IPS-18c (cell line): ENCODE measurements around the gene NR3C2.

Experiments
- H3K4me3 ChIP-seq: 2 replicates; pipeline ENCODE4 v1.7.0; 2013; ENCODE audit warnings: low read depth, mild to moderate bottlenecking, low read length, moderate library complexity; ENCODE audit not compliant: insufficient read depth
- H3K9me3 ChIP-seq: one replicate; pipeline ENCODE4 v1.6.1; 2013; ENCODE audit warnings: mild to moderate bottlenecking, low read length, moderate library complexity; ENCODE audit not compliant: control insufficient read depth, insufficient read depth

Gene NR3C2

DNA sequence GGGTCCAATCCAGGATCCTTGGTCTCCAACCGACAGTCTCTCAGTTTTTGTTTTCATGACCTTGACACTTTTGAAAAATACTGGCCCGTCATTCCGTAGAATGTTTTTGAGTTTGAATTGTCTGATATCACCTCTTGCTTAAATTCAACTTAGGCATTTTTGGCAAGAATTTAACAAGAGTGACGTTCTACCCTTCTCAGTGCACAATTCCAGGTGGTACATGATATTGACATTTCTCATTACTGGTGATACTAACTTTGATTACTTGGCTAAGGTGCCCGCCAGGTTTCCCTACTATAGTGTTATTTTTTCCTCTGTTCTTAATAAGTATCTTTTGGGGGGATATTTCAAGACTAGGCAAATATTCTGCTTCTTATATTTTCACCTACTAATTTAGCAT lies 215.1 kb downstream of the NR3C2 start:
- H3K4me3 ChIP-seq = no peak overlapping the region

GRCh38 chr4:148226341-148226740 lies 215.9 kb downstream of the NR3C2 start:
- no peak overlapping the region for H3K4me3 ChIP-seq
- no peaks in the 10 kb centered on the region for H3K9me3 ChIP-seq

More for the DNA sequence above, 215.1 kb downstream of the NR3C2 start:
- no peaks in the 10 kb centered on the region for H3K9me3 ChIP-seq

- no peaks in the 10 kb centered on the region for H3K9me3 ChIP-seq
- H3K4me3 ChIP-seq = no peak overlapping the region
Observed at GRCh38 chr4:148225639-148226038, 216.6 kb downstream of the NR3C2 start.

- no peak overlapping the region for H3K4me3 ChIP-seq
- no peaks in the 10 kb centered on the region for H3K9me3 ChIP-seq
Observed at GRCh38 chr4:148224476-148224875, 217.7 kb downstream of the NR3C2 start.

DNA sequence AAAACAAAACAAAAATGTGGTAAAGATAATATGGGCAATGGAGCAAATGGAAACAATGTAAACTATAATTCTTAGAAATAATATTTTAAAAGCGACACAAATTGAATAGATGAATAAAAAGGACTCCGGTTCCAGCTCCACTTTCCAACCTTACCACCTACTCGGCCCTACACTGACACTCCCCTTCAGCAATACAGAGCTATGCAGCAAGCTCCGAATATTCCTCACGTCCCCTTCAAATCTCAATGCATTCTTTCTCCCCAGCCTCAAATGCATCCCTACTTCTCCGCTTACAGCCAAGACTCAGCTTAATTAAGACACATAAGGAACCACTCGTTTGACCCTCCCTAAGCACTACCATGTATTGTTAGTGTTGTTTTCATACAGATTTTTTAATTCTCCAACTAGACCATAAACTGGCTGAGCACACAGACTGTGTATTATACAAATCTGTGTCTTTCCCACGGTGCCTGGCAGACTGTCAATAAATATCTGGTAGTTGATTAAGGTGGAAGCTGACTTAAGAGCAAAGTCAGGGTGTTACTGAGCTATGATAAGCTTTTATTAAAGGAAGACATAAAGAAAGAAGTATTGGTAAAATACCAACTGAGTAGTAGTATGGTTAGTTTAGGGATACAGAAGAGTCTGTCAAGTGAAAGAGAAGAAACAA lies 219.1 kb downstream of the NR3C2 start:
- Histone ChIP-seq H3K9me3 (no peaks in the 10 kb centered on the region), H3K4me3 (no peak overlapping the region)

- Histone ChIP-seq H3K4me3 (no peak overlapping the region), H3K9me3 (no peaks in the 10 kb centered on the region)
Observed at GRCh38 chr4:148216866-148217814, 225.1 kb downstream of the NR3C2 start.

- no peaks in the 10 kb centered on the region for H3K9me3 ChIP-seq
- H3K4me3 ChIP-seq = no peak overlapping the region
Observed at GRCh38 chr4:148216321-148216720, 225.9 kb downstream of the NR3C2 start.

DNA sequence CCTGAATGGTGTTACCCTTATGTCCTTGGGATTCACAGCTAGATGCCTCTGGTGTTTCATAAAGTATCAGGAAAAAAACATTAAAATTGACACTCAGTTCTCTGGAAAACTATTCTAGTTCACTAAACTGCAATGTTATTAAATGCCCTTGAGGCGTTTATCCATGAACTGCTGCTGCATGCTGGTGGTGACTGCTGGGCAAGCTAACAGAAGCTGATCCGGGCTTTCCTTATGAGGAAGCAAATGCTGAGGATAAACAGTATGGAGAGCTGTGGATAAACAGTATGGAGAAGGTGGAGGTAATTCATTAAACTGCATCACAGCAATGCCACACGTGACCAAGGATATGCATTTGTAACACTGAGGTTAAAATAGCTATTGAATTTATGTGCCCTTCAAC lies 227.0 kb downstream of the NR3C2 start:
- H3K4me3 ChIP-seq = no peak overlapping the region
- H3K9me3 ChIP-seq = no peaks in the 10 kb centered on the region

DNA sequence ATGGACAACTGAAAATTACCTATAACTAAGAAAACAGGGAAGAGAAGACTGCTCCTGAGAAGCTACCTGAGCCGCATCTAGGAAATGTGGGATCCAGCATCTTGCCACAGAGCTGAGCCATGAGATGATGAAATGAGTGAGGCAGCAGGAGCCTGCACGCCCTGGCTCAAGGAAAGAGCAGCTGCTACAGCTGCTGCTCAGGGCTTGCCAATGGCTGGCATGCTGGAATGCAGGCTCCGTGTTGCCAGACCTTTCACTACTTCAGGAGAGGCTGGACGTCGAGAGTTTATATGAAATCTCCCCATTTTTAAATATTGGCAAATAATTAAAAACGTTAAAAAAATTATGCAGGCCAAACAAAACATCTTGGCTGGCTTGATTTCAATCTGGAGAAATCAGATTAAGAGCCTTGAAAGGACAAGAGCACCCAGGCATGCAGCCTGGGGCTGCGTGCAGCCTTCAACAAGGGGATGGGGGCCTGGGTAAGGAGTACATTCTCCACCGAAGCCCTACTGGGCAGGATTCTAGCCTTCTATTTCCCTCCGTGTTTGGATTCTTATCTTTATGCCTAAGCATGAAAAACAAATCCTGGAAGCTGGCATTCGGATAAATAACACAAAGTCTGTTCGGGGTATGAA lies 227.6 kb downstream of the NR3C2 start:
- Histone ChIP-seq H3K4me3 (no peak overlapping the region), H3K9me3 (no peaks in the 10 kb centered on the region)

GRCh38 chr4:148211533-148211932 lies 230.7 kb downstream of the NR3C2 start:
- H3K9me3 ChIP-seq = no peaks in the 10 kb centered on the region
- H3K4me3 ChIP-seq = no peak overlapping the region

- Histone ChIP-seq H3K4me3 (no peak overlapping the region), H3K9me3 (no peaks in the 10 kb centered on the region)
Observed at GRCh38 chr4:148210661-148211060, 231.6 kb downstream of the NR3C2 start.

GRCh38 chr4:148207068-148207467 lies 235.1 kb downstream of the NR3C2 start:
- H3K4me3 ChIP-seq = no peak overlapping the region
- no peaks in the 10 kb centered on the region for H3K9me3 ChIP-seq

DNA sequence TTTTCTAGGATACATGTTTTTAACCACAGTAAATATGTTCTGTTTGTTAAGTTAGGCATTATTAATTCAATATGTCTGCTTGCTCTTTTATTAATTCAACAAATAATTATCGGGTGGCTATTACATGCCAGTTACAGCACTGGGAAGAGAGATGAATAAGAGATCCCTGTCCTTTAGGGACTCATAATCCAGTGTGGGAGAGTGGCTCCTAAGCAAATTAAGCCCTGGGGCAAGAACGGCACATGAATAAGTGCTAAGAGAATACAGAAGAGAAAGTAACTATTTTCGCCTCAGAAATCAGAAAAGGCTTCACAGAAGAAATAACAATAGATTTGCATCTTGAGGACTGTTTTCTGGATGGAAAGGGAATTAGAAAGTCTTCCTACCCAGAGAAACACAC lies 236.7 kb downstream of the NR3C2 start:
- no peak overlapping the region for H3K4me3 ChIP-seq
- H3K9me3 ChIP-seq = no peaks in the 10 kb centered on the region

DNA sequence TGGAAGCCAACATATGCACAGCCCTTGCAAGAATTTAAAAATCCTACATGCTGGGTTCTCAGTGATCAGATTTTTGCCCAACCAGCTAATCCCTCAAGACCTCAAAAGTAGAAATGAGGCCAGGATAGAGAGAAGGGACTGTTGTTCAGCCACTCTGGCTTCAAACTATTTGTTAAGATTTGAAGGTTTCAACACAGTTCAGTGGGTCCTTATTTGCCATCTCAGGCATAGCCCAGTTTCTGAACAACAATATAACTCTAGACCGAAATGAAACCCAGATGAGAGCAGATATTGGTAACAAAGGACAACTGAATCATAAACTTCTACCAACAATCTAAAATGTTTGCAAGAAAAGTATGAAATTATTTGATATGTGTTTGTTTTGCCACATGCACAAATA lies 237.3 kb downstream of the NR3C2 start:
- H3K9me3 ChIP-seq = no peaks in the 10 kb centered on the region
- no peak overlapping the region for H3K4me3 ChIP-seq

GRCh38 chr4:148204171-148204570 lies 238.0 kb downstream of the NR3C2 start:
- no peaks in the 10 kb centered on the region for H3K9me3 ChIP-seq
- H3K4me3 ChIP-seq = no peak overlapping the region

DNA sequence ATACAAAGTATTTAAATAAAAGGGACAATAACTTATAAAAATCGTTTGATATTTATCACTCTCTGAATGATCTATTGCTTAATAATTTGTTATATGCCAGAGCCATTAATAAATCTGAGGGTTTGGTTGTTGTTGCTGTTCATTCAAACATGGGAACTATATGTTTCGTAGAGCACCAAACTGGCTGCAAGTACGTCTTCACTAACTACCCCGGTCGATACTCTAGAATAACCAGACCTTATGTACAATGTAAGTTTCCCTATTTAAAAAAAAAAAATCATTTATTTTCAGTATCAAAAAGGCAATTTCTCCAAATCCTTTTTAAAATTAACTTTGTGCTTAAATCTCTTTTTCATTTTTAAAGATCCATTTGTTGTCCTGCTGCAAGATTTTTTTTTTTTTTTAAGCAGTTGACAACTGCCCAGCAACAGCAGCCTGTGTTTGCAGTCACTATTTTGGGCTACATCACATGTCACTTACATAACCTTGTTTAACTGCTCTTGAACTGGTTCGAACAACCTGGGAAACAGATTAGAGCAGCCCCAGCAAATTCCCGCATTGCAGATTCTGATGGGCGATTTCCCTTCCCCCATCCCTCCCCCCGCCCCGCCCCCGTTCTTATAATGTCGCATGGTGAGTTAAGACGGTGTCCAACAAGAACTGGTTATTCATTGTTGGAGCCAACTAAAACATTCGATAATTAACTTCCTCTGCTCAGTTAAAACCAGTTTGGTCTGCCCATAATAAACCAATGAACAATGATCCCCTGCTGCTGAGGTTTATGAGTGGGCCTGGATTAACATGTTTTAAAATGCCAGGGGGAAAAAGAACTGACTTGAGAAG lies 238.9 kb downstream of the NR3C2 start:
- Histone ChIP-seq H3K9me3 (no peaks in the 10 kb centered on the region), H3K4me3 (no peak overlapping the region)

DNA sequence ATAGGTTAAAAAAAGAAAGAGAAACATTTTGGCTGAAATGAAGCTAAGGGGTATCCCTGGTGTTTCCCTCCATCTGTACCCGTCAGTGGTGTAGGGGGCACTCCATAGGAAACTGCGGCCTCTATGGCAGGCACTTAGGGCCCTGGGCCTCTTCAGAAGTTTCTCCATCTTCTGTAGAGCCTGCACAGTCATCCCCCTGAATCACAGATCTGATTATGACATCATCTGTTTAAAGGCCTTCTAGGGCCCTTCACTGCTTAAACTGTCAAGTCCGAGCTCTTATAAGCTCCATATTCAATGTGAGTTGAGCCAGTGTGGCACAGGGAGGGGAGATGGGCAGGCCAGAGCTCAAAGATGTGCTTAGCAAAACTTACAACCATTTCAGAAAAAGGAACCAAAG lies 241.3 kb downstream of the NR3C2 start:
- H3K4me3 ChIP-seq = no peak overlapping the region

More for the DNA sequence above, 241.3 kb downstream of the NR3C2 start:
- H3K9me3 ChIP-seq = no peaks in the 10 kb centered on the region
